ENCODE measurements around the gene POP7. TPM values are rescaled to one million over a fixed set of nuclear protein-coding genes. Genes with fewer than 3 reads are reported as not detected.

Gene POP7
- total RNA-seq, 1 experiment from 2014 or later = 52.3 TPM

GRCh38 chr7:100677308-100678267 lies 28.3 kb upstream of the POP7 start:
- intact Hi-C loops (cut with micrococcal nuclease; ENCODE audit: unreplicated experiment) = no loop called here
- in situ Hi-C loops (cut with HindIII; ENCODE audit: low pct_unique_long_range_greater_than_20kb, low sequenced_read_pairs) = no loop called here

GRCh38 chr7:100678291-100678984 lies 27.5 kb upstream of the POP7 start:
- POLR2A ChIA-PET = no interaction called here
- CTCF ChIA-PET = interaction anchor here (0.6 kb wide), 2 partner anchors 14 to 61 kb away, joined by 3 to 5 read pairs; no protein-coding TSS in a partner anchor
- peaks cover 3% of the 10 kb centered on the region for H3K36me3 ChIP-seq (ENCODE audit: control insufficient read depth, insufficient read depth, low read length)
- peaks cover 57% of the 10 kb centered on the region for H3K4me1 ChIP-seq (ENCODE audit: control insufficient read depth, insufficient read depth, low read length)
- intact Hi-C loops (cut with micrococcal nuclease; ENCODE audit: unreplicated experiment) (no loop called here), in situ Hi-C loops (cut with HindIII; ENCODE audit: low pct_unique_long_range_greater_than_20kb, low sequenced_read_pairs) (no loop called here)
- no peaks in the 10 kb centered on the region for H3K9me3 ChIP-seq (ENCODE audit: control insufficient read depth, insufficient read depth, low read depth, low read length)
- ATAC-seq = no peak
- TF ChIP-seq SIN3A (IDR thresholded peaks at IDR 0.05; ENCODE audit: borderline replicate concordance, insufficient read depth, low read depth, low read length) (no peak), CTCF (IDR thresholded peaks at IDR 0.05) (no peak), TCF7L2 (IDR thresholded peaks at IDR 0.05; ENCODE audit: low read depth, low read length) (no peak), POLR2AphosphoS5 (IDR thresholded peaks at IDR 0.05; ENCODE audit: low read depth, low read length) (no peak; the same call in 1 of the 2 replicates)
- TF ChIP-seq, protein P1, sequence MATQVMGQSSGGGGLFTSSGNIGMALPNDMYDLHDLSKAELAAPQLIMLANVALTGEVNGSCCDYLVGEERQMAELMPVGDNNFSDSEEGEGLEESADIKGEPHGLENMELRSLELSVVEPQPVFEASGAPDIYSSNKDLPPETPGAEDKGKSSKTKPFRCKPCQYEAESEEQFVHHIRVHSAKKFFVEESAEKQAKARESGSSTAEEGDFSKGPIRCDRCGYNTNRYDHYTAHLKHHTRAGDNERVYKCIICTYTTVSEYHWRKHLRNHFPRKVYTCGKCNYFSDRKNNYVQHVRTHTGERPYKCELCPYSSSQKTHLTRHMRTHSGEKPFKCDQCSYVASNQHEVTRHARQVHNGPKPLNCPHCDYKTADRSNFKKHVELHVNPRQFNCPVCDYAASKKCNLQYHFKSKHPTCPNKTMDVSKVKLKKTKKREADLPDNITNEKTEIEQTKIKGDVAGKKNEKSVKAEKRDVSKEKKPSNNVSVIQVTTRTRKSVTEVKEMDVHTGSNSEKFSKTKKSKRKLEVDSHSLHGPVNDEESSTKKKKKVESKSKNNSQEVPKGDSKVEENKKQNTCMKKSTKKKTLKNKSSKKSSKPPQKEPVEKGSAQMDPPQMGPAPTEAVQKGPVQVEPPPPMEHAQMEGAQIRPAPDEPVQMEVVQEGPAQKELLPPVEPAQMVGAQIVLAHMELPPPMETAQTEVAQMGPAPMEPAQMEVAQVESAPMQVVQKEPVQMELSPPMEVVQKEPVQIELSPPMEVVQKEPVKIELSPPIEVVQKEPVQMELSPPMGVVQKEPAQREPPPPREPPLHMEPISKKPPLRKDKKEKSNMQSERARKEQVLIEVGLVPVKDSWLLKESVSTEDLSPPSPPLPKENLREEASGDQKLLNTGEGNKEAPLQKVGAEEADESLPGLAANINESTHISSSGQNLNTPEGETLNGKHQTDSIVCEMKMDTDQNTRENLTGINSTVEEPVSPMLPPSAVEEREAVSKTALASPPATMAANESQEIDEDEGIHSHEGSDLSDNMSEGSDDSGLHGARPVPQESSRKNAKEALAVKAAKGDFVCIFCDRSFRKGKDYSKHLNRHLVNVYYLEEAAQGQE (IDR thresholded peaks at IDR 0.05; ENCODE audit: insufficient read depth in 1 of 2, low read depth in 2 of 2, low read length in 1 of 2) = no peak
- no peaks in the 10 kb centered on the region for H3K27me3 ChIP-seq (ENCODE audit: control insufficient read depth, insufficient read depth, low read length)
- peak overlapping the region; percentile 75 for H3K27ac ChIP-seq (ENCODE audit: low read length)
- no peak overlapping the region for H3K4me3 ChIP-seq (ENCODE audit: low read depth in 2 of 2, low read length in 2 of 2)
- DNase-seq (ENCODE audit: low read depth, low spot score) = no peak
- TSS peak; percentile 88 for BruUV-seq (replicated peaks)

More at GRCh38 chr7:100677308-100678267, 28.3 kb upstream of the POP7 start:
- no TSS peak for BruUV-seq (replicated peaks)
- TF ChIP-seq TCF7L2 (IDR thresholded peaks at IDR 0.05; ENCODE audit: low read depth, low read length) (no peak), CTCF (IDR thresholded peaks at IDR 0.05) (no peak), SIN3A (IDR thresholded peaks at IDR 0.05; ENCODE audit: borderline replicate concordance, insufficient read depth, low read depth, low read length) (no peak), POLR2AphosphoS5 (IDR thresholded peaks at IDR 0.05; ENCODE audit: low read depth, low read length) (no peak)
- TF ChIP-seq, protein P1 (IDR thresholded peaks at IDR 0.05; ENCODE audit: insufficient read depth in 1 of 2, low read depth in 2 of 2, low read length in 1 of 2) = no peak
- Histone ChIP-seq H3K4me3 (ENCODE audit: low read depth in 2 of 2, low read length in 2 of 2) (no peak overlapping the region), H3K27me3 (ENCODE audit: control insufficient read depth, insufficient read depth, low read length) (no peaks in the 10 kb centered on the region), H3K27ac (ENCODE audit: low read length) (no peak overlapping the region; the same call in 1 of the 2 replicates), H3K9me3 (ENCODE audit: control insufficient read depth, insufficient read depth, low read depth, low read length) (no peaks in the 10 kb centered on the region), H3K36me3 (ENCODE audit: control insufficient read depth, insufficient read depth, low read length) (peaks cover 3% of the 10 kb centered on the region), H3K4me1 (ENCODE audit: control insufficient read depth, insufficient read depth, low read length) (peaks cover 54% of the 10 kb centered on the region)
- POLR2A ChIA-PET = no interaction called here
- ATAC-seq (no peak), DNase-seq (ENCODE audit: low read depth, low spot score) (no peak)
- CTCF ChIA-PET = no interaction called here
